HFFc6 (cell line): ENCODE data around the gene CCNT2. TPM values are rescaled to one million over a fixed set of nuclear protein-coding genes. Genes with fewer than 3 reads are reported as not detected.

Source experiments
- DNase-seq: peaks from one replicate; pipeline ENCODE4 v3.0.0-alpha.2; 2018
- H3K27ac Mint-ChIP-seq: 2 replicates; pipeline ENCODE4 v1.8.0; 2020; ENCODE audit warnings: mild to moderate bottlenecking, mixed read lengths
- H3K27me3 Mint-ChIP-seq: 2 replicates; pipeline ENCODE4 v1.8.0; 2021; ENCODE audit warnings: mild to moderate bottlenecking, moderate library complexity, mixed read lengths; ENCODE audit not compliant: insufficient read depth
- H3K36me3 Mint-ChIP-seq: 2 replicates; pipeline ENCODE4 v1.8.0; 2021; ENCODE audit warnings: low read depth, mixed read lengths
- H3K4me1 Mint-ChIP-seq: 2 replicates; pipeline ENCODE4 v1.8.0; 2020; ENCODE audit warnings: low read depth, mixed read lengths
- H3K4me3 Mint-ChIP-seq: 2 replicates; pipeline ENCODE4 v1.8.0; 2020; ENCODE audit warnings: mild to moderate bottlenecking, moderate library complexity, mixed read lengths
- H3K9me3 Mint-ChIP-seq: 2 replicates; pipeline ENCODE4 v1.8.0; 2020; ENCODE audit warnings: mild to moderate bottlenecking, mixed read lengths
- total RNA-seq, 6 experiments: library from RNA; stranded (reverse); fragmentation: NEBNext Ultra II Directional; extraction: Animal tissue kit (Norgen Biotek cat#: 25700); gene quantifications; 2 replicates in 1 of 6; 3 replicates in 5 of 6; pipeline ENCODE4 v1.2.3, GENCODE V29; 2021
- TF ChIP-seq, protein P1 (sequence below): fragments of 200-600 bp; sonication (generic); IDR thresholded peaks from 2 replicates; pipeline ENCODE4 v1.5.0; 2021; ENCODE audit warnings: antibody characterized with exemption, mild to moderate bottlenecking

The CCNT2 gene
- total RNA-seq, 6 experiments from 2014 or later: 16.9 to 22.4 (median 19.6) TPM

DNA sequence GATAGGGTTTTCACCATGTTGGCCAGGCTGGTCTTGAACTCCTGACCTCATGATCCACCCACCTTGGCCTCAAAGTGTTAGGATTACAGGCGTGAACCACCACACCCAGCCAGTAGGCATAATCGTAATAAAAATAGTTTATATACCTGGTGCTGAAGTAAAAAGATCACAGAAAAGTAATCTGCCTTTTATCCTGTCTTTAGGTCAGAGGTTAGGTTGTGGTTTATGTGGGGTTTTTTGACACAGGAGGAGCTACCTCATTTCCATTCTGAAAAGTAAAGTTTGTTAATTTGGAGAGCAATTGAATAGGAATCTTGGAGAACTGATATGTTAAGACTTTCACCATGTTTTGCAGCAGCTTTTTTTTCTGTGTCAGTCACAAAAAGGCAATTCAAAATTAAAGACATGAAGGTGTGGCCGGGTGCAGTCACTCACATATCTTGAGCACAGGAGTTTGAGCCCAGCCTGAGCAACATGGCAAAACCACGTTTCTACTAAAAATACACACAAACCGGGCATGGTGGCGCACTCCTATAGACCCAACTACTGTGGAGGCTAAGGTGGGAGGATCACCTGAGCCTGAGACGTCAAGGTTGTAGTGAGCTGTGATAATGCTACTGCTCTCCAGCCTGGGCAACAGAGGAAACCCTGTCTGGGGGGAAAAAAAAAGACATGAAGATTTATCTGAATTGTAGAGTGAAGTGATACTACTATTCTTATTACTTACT, 31.5 kb downstream of the CCNT2 start:
- Mint-ChIP-seq H3K27me3 (no peaks in the 10 kb centered on the region; the same call in 1 of the 2 replicates), H3K36me3 (peaks cover 43% of the 10 kb centered on the region), H3K4me3 (no peak overlapping the region), H3K9me3 (no peaks in the 10 kb centered on the region), H3K4me1 (no peaks in the 10 kb centered on the region), H3K27ac (no peak overlapping the region)
- TF ChIP-seq, protein P1, sequence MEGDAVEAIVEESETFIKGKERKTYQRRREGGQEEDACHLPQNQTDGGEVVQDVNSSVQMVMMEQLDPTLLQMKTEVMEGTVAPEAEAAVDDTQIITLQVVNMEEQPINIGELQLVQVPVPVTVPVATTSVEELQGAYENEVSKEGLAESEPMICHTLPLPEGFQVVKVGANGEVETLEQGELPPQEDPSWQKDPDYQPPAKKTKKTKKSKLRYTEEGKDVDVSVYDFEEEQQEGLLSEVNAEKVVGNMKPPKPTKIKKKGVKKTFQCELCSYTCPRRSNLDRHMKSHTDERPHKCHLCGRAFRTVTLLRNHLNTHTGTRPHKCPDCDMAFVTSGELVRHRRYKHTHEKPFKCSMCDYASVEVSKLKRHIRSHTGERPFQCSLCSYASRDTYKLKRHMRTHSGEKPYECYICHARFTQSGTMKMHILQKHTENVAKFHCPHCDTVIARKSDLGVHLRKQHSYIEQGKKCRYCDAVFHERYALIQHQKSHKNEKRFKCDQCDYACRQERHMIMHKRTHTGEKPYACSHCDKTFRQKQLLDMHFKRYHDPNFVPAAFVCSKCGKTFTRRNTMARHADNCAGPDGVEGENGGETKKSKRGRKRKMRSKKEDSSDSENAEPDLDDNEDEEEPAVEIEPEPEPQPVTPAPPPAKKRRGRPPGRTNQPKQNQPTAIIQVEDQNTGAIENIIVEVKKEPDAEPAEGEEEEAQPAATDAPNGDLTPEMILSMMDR: no peak
- no peak for DNase-seq

DNA sequence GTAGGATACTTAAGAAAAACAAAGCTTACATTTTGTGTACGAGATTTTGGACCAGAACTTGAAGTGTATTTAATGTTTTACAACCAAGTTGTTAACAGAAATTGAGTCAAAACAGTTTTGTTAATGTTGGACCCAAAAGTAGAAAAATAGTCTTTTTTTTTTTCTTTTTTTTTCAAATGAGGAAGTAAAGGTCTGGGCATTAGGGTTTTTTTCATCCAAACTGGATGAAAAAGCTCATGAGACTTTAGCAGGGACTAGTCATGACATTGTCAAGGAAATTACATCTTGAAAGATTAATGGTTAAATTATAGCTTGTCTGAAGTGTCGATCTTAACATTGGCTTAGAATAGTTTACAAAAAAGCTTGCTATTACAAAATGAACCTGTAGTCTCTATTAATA, 32.3 kb downstream of the CCNT2 start:
- TF ChIP-seq, protein P1: no peak
- H3K27me3 Mint-ChIP-seq: no peaks in the 10 kb centered on the region; the same call in 1 of the 2 replicates
- H3K4me3 Mint-ChIP-seq: no peak overlapping the region
- H3K9me3 Mint-ChIP-seq: no peaks in the 10 kb centered on the region
- H3K36me3 Mint-ChIP-seq: peaks cover 38% of the 10 kb centered on the region
- DNase-seq: no peak
- no peaks in the 10 kb centered on the region for H3K4me1 Mint-ChIP-seq
- no peak overlapping the region for H3K27ac Mint-ChIP-seq

- no peaks in the 10 kb centered on the region; the same call in 1 of the 2 replicates for H3K27me3 Mint-ChIP-seq
- no peaks in the 10 kb centered on the region for H3K4me1 Mint-ChIP-seq
- H3K36me3 Mint-ChIP-seq: peaks cover 35% of the 10 kb centered on the region
- TF ChIP-seq, protein P1: no peak
- H3K4me3 Mint-ChIP-seq: no peak overlapping the region
- no peak overlapping the region for H3K27ac Mint-ChIP-seq
- no peaks in the 10 kb centered on the region for H3K9me3 Mint-ChIP-seq
- DNase-seq: no peak
Measured at GRCh38 chr2:134952608-134953007, 34.0 kb downstream of the CCNT2 start.

DNA sequence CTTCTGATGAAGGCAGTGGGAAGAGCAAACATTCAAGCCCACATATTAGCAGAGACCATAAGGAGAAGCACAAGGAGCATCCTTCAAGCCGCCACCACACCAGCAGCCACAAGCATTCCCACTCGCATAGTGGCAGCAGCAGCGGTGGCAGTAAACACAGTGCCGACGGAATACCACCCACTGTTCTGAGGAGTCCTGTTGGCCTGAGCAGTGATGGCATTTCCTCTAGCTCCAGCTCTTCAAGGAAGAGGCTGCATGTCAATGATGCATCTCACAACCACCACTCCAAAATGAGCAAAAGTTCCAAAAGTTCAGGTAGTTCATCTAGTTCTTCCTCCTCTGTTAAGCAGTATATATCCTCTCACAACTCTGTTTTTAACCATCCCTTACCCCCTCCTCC, 35.4 kb downstream of the CCNT2 start:
- no peaks in the 10 kb centered on the region for H3K9me3 Mint-ChIP-seq

DNA sequence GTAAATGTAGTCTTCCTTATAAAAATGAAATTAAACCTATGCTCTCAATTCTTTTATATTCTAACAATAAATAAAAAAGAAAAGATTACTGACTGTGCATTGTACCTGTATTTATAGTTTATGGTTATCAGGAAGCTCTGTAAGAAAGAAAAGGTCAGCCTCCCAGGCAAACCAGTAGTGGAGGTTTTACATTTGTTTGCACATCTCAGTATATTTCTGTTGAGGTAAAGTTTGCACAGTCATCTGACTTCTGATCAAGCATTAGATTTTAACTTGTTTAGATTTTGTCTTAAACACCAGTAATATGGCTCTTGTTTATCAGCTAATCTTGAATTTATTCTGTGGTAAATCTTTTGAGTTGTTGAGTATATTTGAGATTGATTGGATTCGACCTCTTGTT, 37.1 kb downstream of the CCNT2 start:
- H3K27me3 Mint-ChIP-seq: no peaks in the 10 kb centered on the region
- no peak for DNase-seq
- H3K4me1 Mint-ChIP-seq: no peaks in the 10 kb centered on the region
- H3K9me3 Mint-ChIP-seq: no peaks in the 10 kb centered on the region
- TF ChIP-seq, protein P1: no peak
- H3K27ac Mint-ChIP-seq: no peak overlapping the region
- H3K4me3 Mint-ChIP-seq: no peak overlapping the region
- peaks cover 21% of the 10 kb centered on the region for H3K36me3 Mint-ChIP-seq

More for the DNA sequence above, 35.4 kb downstream of the CCNT2 start:
- TF ChIP-seq, protein P1: no peak
- H3K4me1 Mint-ChIP-seq: no peaks in the 10 kb centered on the region
- no peak overlapping the region for H3K27ac Mint-ChIP-seq
- H3K36me3 Mint-ChIP-seq: peaks cover 28% of the 10 kb centered on the region
- H3K4me3 Mint-ChIP-seq: no peak overlapping the region
- no peak for DNase-seq
- no peaks in the 10 kb centered on the region for H3K27me3 Mint-ChIP-seq
